ENCODE measurements around the gene ARID1B. TPM values are rescaled to one million over a fixed set of nuclear protein-coding genes. Genes with fewer than 3 reads are reported as not detected.

ARID1B gene
- total RNA-seq, 6 experiments from 2014 or later: 32.5 to 44.3 (median 36.5) TPM

GRCh38 chr6:157162766-157163433 lies 385.7 kb downstream of the ARID1B start:
- no peaks in the 10 kb centered on the region; the same call in none of the 2 replicates for H3K27me3 Mint-ChIP-seq (ENCODE audit: insufficient read depth)
- peaks cover 9% of the 10 kb centered on the region; the same call in 1 of the 2 replicates for H3K4me1 Mint-ChIP-seq (ENCODE audit: low read depth)
- H3K36me3 Mint-ChIP-seq (ENCODE audit: low read depth): peaks cover 12% of the 10 kb centered on the region
- no peak for TF ChIP-seq CTCF (IDR thresholded peaks at IDR 0.05)
- H3K9me3 Mint-ChIP-seq: no peaks in the 10 kb centered on the region
- no peak for DNase-seq
- no peak overlapping the region for H3K4me3 Mint-ChIP-seq
- H3K27ac Mint-ChIP-seq: no peak overlapping the region

- no peak for DNase-seq
- no peaks in the 10 kb centered on the region; the same call in none of the 2 replicates for H3K27me3 Mint-ChIP-seq (ENCODE audit: insufficient read depth)
- peaks cover 17% of the 10 kb centered on the region for H3K36me3 Mint-ChIP-seq (ENCODE audit: low read depth)
- no peak overlapping the region for H3K4me3 Mint-ChIP-seq
- no peak overlapping the region for H3K27ac Mint-ChIP-seq
- no peak for TF ChIP-seq CTCF (IDR thresholded peaks at IDR 0.05)
- no peaks in the 10 kb centered on the region for H3K9me3 Mint-ChIP-seq
- peaks cover 9% of the 10 kb centered on the region; the same call in 1 of the 2 replicates for H3K4me1 Mint-ChIP-seq (ENCODE audit: low read depth)
Measured at GRCh38 chr6:157163434-157164159, 386.4 kb downstream of the ARID1B start.

GRCh38 chr6:157164972-157165371 lies 387.8 kb downstream of the ARID1B start:
- Mint-ChIP-seq H3K27ac (no peak overlapping the region), H3K4me1 (ENCODE audit: low read depth) (peaks cover 20% of the 10 kb centered on the region), H3K36me3 (ENCODE audit: low read depth) (peaks cover 17% of the 10 kb centered on the region), H3K9me3 (no peaks in the 10 kb centered on the region), H3K4me3 (no peak overlapping the region), H3K27me3 (ENCODE audit: insufficient read depth) (no peaks in the 10 kb centered on the region; the same call in none of the 2 replicates)
- no peak for TF ChIP-seq CTCF (IDR thresholded peaks at IDR 0.05)
- no peak for DNase-seq

- Mint-ChIP-seq H3K9me3 (no peaks in the 10 kb centered on the region), H3K27ac (no peak overlapping the region), H3K36me3 (ENCODE audit: low read depth) (peaks cover 17% of the 10 kb centered on the region), H3K4me1 (ENCODE audit: low read depth) (peaks cover 22% of the 10 kb centered on the region), H3K4me3 (no peak overlapping the region), H3K27me3 (ENCODE audit: insufficient read depth) (no peaks in the 10 kb centered on the region; the same call in none of the 2 replicates)
- DNase-seq: no peak
- TF ChIP-seq CTCF (IDR thresholded peaks at IDR 0.05): no peak
Measured at GRCh38 chr6:157166784-157167183, 389.6 kb downstream of the ARID1B start.

GRCh38 chr6:157167837-157168236 lies 390.7 kb downstream of the ARID1B start:
- Mint-ChIP-seq H3K27me3 (ENCODE audit: insufficient read depth) (no peaks in the 10 kb centered on the region; the same call in none of the 2 replicates), H3K27ac (no peak overlapping the region), H3K4me3 (no peak overlapping the region), H3K4me1 (ENCODE audit: low read depth) (peaks cover 24% of the 10 kb centered on the region), H3K36me3 (ENCODE audit: low read depth) (peaks cover 17% of the 10 kb centered on the region), H3K9me3 (no peaks in the 10 kb centered on the region)
- no peak for TF ChIP-seq CTCF (IDR thresholded peaks at IDR 0.05)
- DNase-seq: no peak
